Subcutaneous adipose tissue (tissue), 4 donors: ENCODE measurements around the gene ODC1. TPM values are rescaled to one million over a fixed set of nuclear protein-coding genes. Genes with fewer than 3 reads are reported as not detected.

Source experiments
- CTCF ChIP-seq: fragments of 450-650 bp; IDR thresholded peaks from one replicate; pipeline ENCODE4 v1.5.1; 2016; ENCODE audit warnings: low read depth, mild to moderate bottlenecking, control low read depth, antibody characterized with exemption, moderate library complexity
- total RNA-seq, 4 donors: library from RNA; depleted of rRNA; stranded (reverse); fragments of >200 nt; gene quantifications; one replicate each; pipeline ENCODE4 v1.1.0, GENCODE V29; 2016

The ODC1 gene
- total RNA-seq, 4 donors from 2014 or later, result 25.8 to 55.3 (median 31.1) TPM

- TF ChIP-seq CTCF, result no peak
Observed at GRCh38 chr2:10482460-10482859, 34.3 kb upstream of the ODC1 start.

- TF ChIP-seq CTCF, result no peak
Observed at GRCh38 chr2:10481666-10482157, 33.6 kb upstream of the ODC1 start.

GRCh38 chr2:10481055-10481665, 33.0 kb upstream of the ODC1 start:
- no peak for TF ChIP-seq CTCF

GRCh38 chr2:10480359-10480949, 32.3 kb upstream of the ODC1 start:
- TF ChIP-seq CTCF, result no peak

GRCh38 chr2:10478916-10479315, 30.8 kb upstream of the ODC1 start:
- no peak for TF ChIP-seq CTCF

GRCh38 chr2:10478298-10478625, 30.1 kb upstream of the ODC1 start:
- no peak for TF ChIP-seq CTCF

GRCh38 chr2:10477443-10478297, 29.5 kb upstream of the ODC1 start:
- no peak for TF ChIP-seq CTCF
